Renal cortex interstitium (tissue), 15 donors: ENCODE results near the gene ARID3C. TPM values are rescaled to one million over a fixed set of nuclear protein-coding genes. Genes with fewer than 3 reads are reported as not detected.

ENCODE experiments used
- DNase-seq, 11 donors: peaks; one replicate each; pipeline ENCODE4 v3.0.0-alpha.2; 2013; ENCODE audit warnings: low read depth in 9 of 11, low spot score in 4 of 11; ENCODE audit errors: extremely low read depth in 1 of 11
- long read RNA-seq, 16 experiments: transcript quantifications; one replicate each; lab custom pipeline, GENCODE V29; 2026
- polyA plus RNA-seq, 3 donors: library from polyadenylated mRNA; unstranded; fragments of 120-200 nt; gene quantifications; one replicate each; pipeline ENCODE4 v1.2.1, GENCODE V29; 2013; ENCODE audit not compliant: insufficient read length in 3 of 3

The ARID3C gene, protein sequence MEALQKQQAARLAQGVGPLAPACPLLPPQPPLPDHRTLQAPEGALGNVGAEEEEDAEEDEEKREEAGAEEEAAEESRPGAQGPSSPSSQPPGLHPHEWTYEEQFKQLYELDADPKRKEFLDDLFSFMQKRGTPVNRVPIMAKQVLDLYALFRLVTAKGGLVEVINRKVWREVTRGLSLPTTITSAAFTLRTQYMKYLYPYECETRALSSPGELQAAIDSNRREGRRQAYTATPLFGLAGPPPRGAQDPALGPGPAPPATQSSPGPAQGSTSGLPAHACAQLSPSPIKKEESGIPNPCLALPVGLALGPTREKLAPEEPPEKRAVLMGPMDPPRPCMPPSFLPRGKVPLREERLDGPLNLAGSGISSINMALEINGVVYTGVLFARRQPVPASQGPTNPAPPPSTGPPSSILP
- polyA plus RNA-seq = under 1 TPM in 1 of 3 donors, not detected in 2; 0.14 TPM
- long read RNA-seq, donor 1 = 0 reads
- long read RNA-seq, donor 2 = 0 reads
- long read RNA-seq, donor 3, partial matches to known transcripts = 30 of 42 reads
- long read RNA-seq, donor 3, other reads (novel, unspliced or antisense) = 12 of 42 reads
- long read RNA-seq, donor 4 = 0 reads
- long read RNA-seq, donor 5 = 0 reads
- long read RNA-seq, donor 6 = 0 reads
- long read RNA-seq, donor 7 = 0 reads
- long read RNA-seq, donor 8 = 0 reads
- long read RNA-seq, donor 9 = 0 reads
- long read RNA-seq, donor 10 = 0 reads
- long read RNA-seq, donor 11 = 0 reads
- long read RNA-seq, donor 12 = 0 reads
- long read RNA-seq, donor 13 = 0 reads
- long read RNA-seq, donor 14 = 0 reads
- long read RNA-seq, donor 15 = 0 reads
- long read RNA-seq, donor 16 = 0 reads

DNA sequence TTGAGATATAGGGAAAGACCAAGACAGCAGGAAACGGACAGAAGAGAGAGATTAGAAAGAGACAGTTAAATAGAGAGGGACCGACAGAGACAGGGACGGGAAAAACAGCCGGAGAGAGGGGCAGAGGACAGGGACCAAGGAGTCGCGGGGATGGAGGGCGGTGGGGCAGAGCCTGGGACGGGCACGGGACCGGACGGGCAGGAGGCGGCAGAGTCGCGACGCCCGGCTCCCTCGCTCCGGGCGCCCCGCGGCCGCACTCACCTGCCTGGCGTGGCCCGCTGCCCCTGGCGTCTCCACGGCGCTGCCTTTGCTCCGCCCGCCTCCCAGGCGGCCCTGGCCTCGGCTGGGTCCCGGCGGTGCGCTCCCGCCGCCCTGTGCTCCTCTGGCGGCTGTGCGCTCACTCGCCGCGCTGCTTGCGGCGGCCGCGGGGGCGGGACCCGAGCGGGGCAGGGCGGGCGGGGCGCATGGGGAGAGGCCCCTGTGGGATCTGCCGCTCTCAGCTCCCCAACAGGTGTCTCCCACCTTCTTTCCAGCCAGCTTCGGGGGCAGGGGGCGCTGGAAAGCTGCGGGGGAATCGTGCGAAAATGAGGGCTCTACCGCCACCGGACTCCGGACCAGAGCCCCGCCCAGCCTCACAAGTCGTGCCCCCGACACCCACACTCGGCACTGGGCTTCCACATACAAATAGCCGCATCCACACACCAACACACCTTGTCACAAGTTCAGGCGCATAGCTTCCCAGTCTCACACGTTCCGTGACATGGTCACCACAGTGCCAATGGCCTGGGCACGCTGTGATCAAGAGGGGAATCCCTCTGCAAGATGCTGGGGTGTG is at the start of gene ARID3C:
Gene ARID3C (minus strand): TSS at position 411 of the 835 bp plus-strand sequence. CDS start 1,052 bp downstream, outside the sequence.
- no peak for DNase-seq

GRCh38 chr9:34675869-34676268 is 47.0 kb upstream of the ARID3C start:
- no peak for DNase-seq

DNA sequence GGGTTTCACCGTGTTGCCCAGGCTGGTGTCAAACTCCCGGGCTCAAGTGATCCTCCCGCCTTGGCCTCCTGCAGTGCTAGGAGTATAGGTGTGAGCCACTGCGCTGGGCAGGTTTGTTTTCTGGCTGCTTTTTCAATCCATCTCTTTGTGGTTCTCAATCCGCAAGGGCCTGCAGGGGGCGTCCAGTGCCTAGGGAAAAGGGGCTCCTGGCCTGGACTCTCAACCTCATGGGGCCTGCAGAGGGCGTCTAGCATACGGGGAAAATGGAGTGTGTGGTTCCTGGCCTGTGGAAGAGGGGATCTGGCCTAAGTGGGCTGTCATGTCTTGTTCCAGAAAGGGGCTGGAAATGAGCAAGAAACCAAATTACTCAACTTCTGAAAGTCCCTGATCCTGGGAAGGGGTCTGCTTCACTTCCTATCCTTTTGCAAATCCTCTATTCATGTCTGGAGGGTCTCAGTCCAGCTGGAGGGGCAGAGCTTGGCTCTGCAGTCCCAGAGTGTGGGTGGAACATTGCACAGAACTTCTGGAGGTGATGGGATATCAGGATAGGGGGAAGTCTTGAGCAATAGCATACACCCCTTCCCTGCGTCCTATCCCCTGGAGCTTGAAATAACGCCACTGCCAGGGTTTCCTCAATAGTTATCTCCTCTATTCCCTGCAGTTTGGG is 46.3 kb upstream of the ARID3C start:
- peak in 1 of 11 donors; percentile 71 for DNase-seq

DNA sequence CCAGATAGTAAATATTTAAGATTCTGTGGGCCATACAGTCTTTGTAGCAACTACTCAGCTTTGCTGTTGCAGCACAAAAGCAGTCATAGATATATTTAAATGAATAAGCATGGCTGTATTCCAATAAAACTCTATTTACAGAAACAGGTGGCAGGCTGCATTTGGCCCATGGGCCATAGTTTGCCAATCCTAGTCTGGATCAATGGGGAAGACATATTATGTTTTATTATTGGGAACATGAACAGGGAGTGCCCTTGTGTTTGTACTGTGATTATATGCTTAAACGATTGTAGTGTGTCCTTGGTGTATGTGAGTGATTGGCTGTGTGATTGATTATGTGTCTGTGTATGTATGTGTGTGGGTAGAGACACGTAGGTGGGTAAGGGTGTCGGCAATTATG is 45.6 kb upstream of the ARID3C start:
- no peak for DNase-seq

- no peak for DNase-seq
Measured at GRCh38 chr9:34671307-34671706, 42.4 kb upstream of the ARID3C start.

- no peak for DNase-seq
Measured at GRCh38 chr9:34669809-34670562, 41.1 kb upstream of the ARID3C start.

DNA sequence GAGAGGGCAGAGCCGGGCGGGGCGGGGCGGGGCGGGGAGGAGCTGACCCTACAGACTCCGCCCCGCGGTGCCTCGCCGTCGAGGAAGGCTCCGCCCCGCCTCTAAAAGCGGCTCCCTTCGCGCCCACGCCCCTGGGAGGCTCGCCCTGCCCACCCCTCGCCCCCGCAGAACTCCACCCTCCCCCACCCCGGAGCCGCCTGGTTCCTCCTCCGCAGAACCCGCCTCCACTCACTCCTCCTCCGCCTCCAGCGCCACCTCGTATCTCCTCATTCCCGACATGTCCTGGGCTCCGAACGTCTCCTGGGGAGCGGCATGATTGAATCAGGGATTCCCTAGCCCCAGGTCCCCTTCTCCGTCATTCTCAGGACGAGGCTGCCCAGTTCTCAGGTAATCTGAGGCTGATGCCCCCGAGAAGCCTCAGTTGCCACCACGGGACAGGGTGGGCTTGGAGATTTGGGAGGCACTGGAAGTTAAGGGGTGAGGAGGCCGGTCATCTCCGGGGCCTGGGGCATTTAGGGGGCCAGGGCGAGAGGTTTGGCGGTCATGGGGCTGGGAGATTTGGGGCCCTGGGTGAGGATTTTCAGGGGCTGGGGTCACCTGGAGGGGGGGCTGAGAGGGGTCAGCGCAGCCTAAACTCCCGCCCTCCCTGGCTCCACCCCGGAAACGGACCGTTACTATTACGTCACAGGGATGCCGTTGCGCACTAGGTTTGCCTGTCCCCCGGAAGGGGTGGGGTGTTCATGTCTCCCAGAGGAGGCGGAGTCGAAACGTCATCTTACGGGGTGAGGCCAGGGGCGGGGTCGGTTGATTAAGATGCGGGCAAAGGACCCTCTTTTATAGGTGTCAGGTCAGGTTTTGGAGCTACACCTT is 36.8 kb upstream of the ARID3C start:
- peak; percentile 82 to 94 (median 91) for DNase-seq

GRCh38 chr9:34665067-34665380 is 36.2 kb upstream of the ARID3C start:
- DNase-seq = no peak

DNA sequence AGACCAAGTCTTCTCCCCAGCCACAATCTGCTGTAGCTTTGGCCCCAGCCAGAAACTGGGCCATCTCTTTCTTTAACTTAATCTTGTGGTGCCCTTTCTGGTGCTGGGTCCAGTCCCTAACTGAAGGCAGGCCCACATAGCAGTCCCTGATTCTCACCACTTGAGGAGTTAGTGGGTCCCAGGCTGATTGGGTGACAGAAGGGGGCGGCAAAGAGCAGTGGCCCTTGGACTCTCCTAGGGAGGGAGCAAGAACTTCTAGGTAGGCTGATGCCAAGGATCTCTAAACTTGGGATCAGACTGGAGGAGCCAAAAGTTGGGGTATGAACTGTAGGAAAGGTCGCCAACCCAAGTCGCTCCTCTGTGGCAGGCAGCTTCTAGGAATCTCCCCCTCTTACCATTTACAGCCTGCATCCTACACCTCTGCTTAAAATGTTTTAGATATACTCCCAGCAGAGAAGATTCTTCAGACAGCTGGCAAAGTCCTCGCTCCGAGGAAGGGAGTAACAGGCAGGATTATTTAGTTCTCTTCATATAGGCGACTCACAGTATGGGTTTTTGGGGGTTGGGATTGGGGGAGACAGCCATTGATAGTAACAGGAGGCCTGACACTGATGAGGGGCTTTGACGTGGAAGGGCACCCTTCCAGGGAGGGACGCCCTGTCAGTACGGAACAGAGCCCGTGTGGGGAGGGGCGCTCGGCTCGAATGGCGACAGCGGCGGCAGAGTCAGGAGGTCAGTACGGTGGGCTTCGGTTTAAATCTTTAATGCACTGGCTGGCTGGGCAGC is 35.6 kb upstream of the ARID3C start:
- peak in 2 of 11 donors; percentile 63 to 72 for DNase-seq

DNA sequence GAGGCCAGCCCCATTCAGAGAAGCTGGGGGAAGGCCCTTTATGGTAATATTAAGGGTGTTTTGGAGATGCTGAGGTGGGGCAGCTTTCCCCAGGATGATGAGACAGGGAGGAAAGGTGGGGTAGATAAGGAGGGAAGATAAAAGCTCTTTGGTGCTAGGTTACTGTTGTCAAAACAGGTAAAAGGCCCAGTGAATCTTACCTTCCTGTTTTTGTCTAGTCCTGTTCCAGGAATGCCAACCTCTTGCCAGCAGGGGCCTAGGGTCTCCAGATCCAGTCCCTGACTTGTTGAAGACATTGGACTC is 34.4 kb upstream of the ARID3C start:
- no peak for DNase-seq

GRCh38 chr9:34662526-34663302 is 33.8 kb upstream of the ARID3C start, which contains the start of gene CCL27:
CCL27 (minus strand) TSS chr9:34662657; CDS start chr9:34662633, 24 bp downstream.
- DNase-seq = no peak

DNA sequence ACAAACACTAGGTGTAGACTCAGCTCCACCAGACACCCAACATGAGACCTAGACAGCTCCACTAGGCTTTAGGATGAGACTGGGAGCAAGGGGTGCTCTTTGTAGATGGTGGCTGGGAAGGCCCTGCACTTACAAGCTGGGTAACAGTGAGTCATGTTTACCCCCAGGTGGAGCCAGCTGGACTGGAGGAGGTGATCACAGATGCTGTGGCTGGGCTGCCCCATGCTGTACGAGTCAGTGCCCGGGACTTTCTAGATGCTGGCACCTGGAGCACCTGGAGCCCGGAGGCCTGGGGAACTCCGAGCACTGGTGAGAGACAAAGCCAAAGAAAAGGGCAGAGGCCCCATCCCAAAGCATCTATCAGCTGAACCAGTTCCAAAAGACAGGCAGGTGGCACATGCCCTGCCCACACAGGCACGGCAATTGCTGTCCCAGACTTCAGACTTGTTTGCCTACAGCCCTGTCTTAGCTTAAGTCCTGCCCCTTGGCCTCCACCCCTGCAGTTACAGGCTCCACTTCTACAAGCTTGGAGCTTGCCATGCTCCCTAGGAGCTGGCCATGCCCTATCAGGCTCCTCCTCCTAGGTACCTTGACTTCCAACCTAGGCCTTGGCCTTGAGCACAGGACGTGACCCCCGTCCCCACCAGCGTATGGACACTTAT is 30.9 kb upstream of the ARID3C start:
- DNase-seq = no peak

DNA sequence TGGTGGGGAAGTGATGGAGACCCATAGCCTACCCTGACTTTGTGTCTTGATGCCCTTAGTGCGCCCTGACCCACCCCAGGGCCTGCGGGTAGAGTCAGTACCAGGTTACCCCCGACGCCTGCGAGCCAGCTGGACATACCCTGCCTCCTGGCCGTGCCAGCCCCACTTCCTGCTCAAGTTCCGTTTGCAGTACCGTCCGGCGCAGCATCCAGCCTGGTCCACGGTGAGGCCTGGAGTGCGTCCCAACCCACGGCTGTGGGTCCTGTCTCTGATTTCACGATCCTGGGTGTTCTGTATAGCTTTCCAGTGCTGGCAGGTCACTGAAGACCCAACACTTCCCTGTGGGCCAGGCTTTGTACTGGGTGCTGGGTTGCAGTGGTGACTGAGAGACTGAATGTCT is 29.6 kb upstream of the ARID3C start:
- no peak for DNase-seq

GRCh38 chr9:34656992-34657391 is 28.1 kb upstream of the ARID3C start:
- no peak for DNase-seq

GRCh38 chr9:34655394-34655793 is 26.5 kb upstream of the ARID3C start:
- no peak for DNase-seq
